WTC11 (cell line): ENCODE data around the gene CXXC4. TPM values are rescaled to one million over a fixed set of nuclear protein-coding genes. Genes with fewer than 3 reads are reported as not detected.

ENCODE experiments used
- ATAC-seq: fragments of 200-7000 bp; cut with Tn5 transposase; 2 replicates; pipeline ENCODE4 v1.10.0; 2021; ENCODE audit warnings: mild to moderate bottlenecking, moderate library complexity
- CTCF ChIA-PET: fragments of 300-600 bp; sonication (Branson Sonifier 250); formaldehyde crosslinking; loops from one replicate; lab custom pipeline; 2021; ENCODE audit warnings: antibody characterized with exemption; lab: Charles Lee
- POLR2A ChIA-PET: fragments of 350-600 bp; sonication (Branson Sonifier 250); formaldehyde crosslinking; loops from one replicate; lab custom pipeline; 2021; ENCODE audit warnings: antibody characterized with exemption; lab: Charles Lee
- DNase-seq: peaks from one replicate; pipeline ENCODE4 v3.0.0; 2021; ENCODE audit warnings: low spot score
- H3K27ac Mint-ChIP-seq: 2 replicates; pipeline ENCODE4 v1.8.0; 2021; ENCODE audit warnings: mixed read lengths
- H3K27me3 Mint-ChIP-seq: 2 replicates; pipeline ENCODE4 v1.8.0; 2021; ENCODE audit warnings: low read depth, mild to moderate bottlenecking, moderate library complexity, mixed read lengths
- H3K36me3 Mint-ChIP-seq: 2 replicates; pipeline ENCODE4 v1.8.0; 2021; ENCODE audit warnings: mixed read lengths
- H3K4me1 Mint-ChIP-seq: 2 replicates; pipeline ENCODE4 v1.8.0; 2022; ENCODE audit warnings: mixed read lengths
- H3K4me3 Mint-ChIP-seq: 2 replicates; pipeline ENCODE4 v1.8.0; 2021; ENCODE audit warnings: mild to moderate bottlenecking, moderate library complexity, mixed read lengths
- H3K9me3 Mint-ChIP-seq: 2 replicates; pipeline ENCODE4 v1.8.0; 2021; ENCODE audit warnings: mixed read lengths
- ATF2 ChIP-seq: sonication (generic); formaldehyde crosslinking; IDR thresholded peaks from 2 replicates; pipeline ENCODE4 v1.8.1; 2022; ENCODE audit warnings: low read depth, missing genetic modification reagents, borderline replicate concordance
- CREB1 ChIP-seq: sonication (generic); formaldehyde crosslinking; IDR thresholded peaks from 2 replicates; pipeline ENCODE4 v1.8.0; 2023; ENCODE audit warnings: mild to moderate bottlenecking, missing genetic modification reagents
- E2F4 ChIP-seq: sonication (generic); formaldehyde crosslinking; IDR thresholded peaks from 2 replicates; pipeline ENCODE4 v1.8.1; 2022; ENCODE audit warnings: low read depth, mild to moderate bottlenecking, moderate library complexity, missing genetic modification reagents, borderline replicate concordance
- ELF4 ChIP-seq: sonication (generic); formaldehyde crosslinking; IDR thresholded peaks from 2 replicates; pipeline ENCODE4 v1.8.1; 2022; ENCODE audit warnings: low read depth, mild to moderate bottlenecking, moderate library complexity, missing genetic modification reagents
- EMX1 ChIP-seq: fragments of 250-450 bp; sonication (Bioruptor Pico); IDR thresholded peaks from 2 replicates; pipeline ENCODE4 v1.8.0; 2021; ENCODE audit warnings: mild to moderate bottlenecking
- FOXP4 ChIP-seq: sonication (generic); formaldehyde crosslinking; IDR thresholded peaks from 2 replicates; pipeline ENCODE4 v1.8.0; 2022; ENCODE audit warnings: mild to moderate bottlenecking, missing genetic modification reagents
- GABPB1 ChIP-seq: sonication (generic); formaldehyde crosslinking; IDR thresholded peaks from 2 replicates; pipeline ENCODE4 v1.8.1; 2023; ENCODE audit warnings: mild to moderate bottlenecking, missing genetic modification reagents
- GTF2I ChIP-seq: fragments of 250-450 bp; sonication (Bioruptor Pico); conservative IDR thresholded peaks from 2 replicates; pipeline ENCODE4 v1.4.0; 2021; ENCODE audit warnings: mild to moderate bottlenecking
- NR1H2 ChIP-seq: sonication (generic); formaldehyde crosslinking; IDR thresholded peaks from 2 replicates; pipeline ENCODE4 v1.9.0; 2021; ENCODE audit warnings: mild to moderate bottlenecking, moderate library complexity, missing genetic modification reagents
- SMAD4 ChIP-seq: sonication (generic); formaldehyde crosslinking; IDR thresholded peaks from 2 replicates; pipeline ENCODE4 v1.8.0; 2022; ENCODE audit warnings: mild to moderate bottlenecking, missing genetic modification reagents
- SP1 ChIP-seq: sonication (generic); formaldehyde crosslinking; conservative IDR thresholded peaks from 2 replicates; pipeline ENCODE4 v1.8.1; 2022; ENCODE audit warnings: missing genetic modification reagents
- TEAD4 ChIP-seq: sonication (generic); formaldehyde crosslinking; IDR thresholded peaks from 2 replicates; pipeline ENCODE4 v1.8.0; 2022; ENCODE audit warnings: mild to moderate bottlenecking, missing genetic modification reagents
- ZNF121 ChIP-seq: sonication (generic); formaldehyde crosslinking; IDR thresholded peaks from 2 replicates; pipeline ENCODE4 v1.8.0; 2023; ENCODE audit warnings: missing genetic modification reagents
- ZNF232 ChIP-seq: sonication (generic); formaldehyde crosslinking; IDR thresholded peaks from 2 replicates; pipeline ENCODE4 v1.8.0; 2022; ENCODE audit warnings: mild to moderate bottlenecking, missing genetic modification reagents
- ZNF512 ChIP-seq: sonication (generic); formaldehyde crosslinking; IDR thresholded peaks from 2 replicates; pipeline ENCODE4 v1.8.1; 2022; ENCODE audit warnings: missing genetic modification reagents, borderline replicate concordance
- total RNA-seq: library from RNA; stranded (reverse); gene quantifications from 3 replicates; pipeline ENCODE4 v1.2.3, GENCODE V29; 2021

CXXC4 gene
- total RNA-seq, 1 experiment from 2014 or later = 2.4 TPM

- TF ChIP-seq EMX1 (no peak), ELF4 (CRISPR knock-in tag) (no peak), SP1 (CRISPR knock-in tag) (no peak), ZNF121 (CRISPR knock-in tag) (no peak), FOXP4 (CRISPR knock-in tag) (no peak), ATF2 (no peak), TEAD4 (CRISPR knock-in tag) (no peak), ZNF232 (CRISPR knock-in tag) (no peak)
Observed at GRCh38 chr4:104462641-104463040, 32.1 kb downstream of the CXXC4 start (continued).

- H3K27ac Mint-ChIP-seq = no peak overlapping the region
- CTCF ChIA-PET = no interaction called here
Observed at GRCh38 chr4:104457308-104457981, 37.2 kb downstream of the CXXC4 start.

GRCh38 chr4:104451573-104451972 is 43.1 kb downstream of the CXXC4 start:
- Mint-ChIP-seq H3K9me3 (no peaks in the 10 kb centered on the region), H3K27ac (no peak overlapping the region), H3K4me3 (no peak overlapping the region), H3K36me3 (no peaks in the 10 kb centered on the region)
- TF ChIP-seq NR1H2 (CRISPR knock-in tag) (no peak), ZNF121 (CRISPR knock-in tag) (no peak), GTF2I (no peak), ZNF512 (CRISPR knock-in tag) (no peak), SMAD4 (CRISPR knock-in tag) (no peak), CREB1 (CRISPR knock-in tag) (no peak)
- TF ChIP-seq, all 79 proteins: peak for 0
- no peak for DNase-seq
- peaks cover 7% of the 10 kb centered on the region for H3K4me1 Mint-ChIP-seq
- H3K27me3 Mint-ChIP-seq = no peaks in the 10 kb centered on the region
- ChIA-PET POLR2A (no interaction called here), CTCF (interaction anchor here (1.1 kb wide), 2 partner anchors 12 to 34 kb away, joined by 3 to 4 read pairs; no protein-coding TSS in a partner anchor)
- ATAC-seq = peak; percentile 83

More at GRCh38 chr4:104457308-104457981, 37.2 kb downstream of the CXXC4 start:
- no peak overlapping the region for H3K4me3 Mint-ChIP-seq
- POLR2A ChIA-PET = no interaction called here
- H3K9me3 Mint-ChIP-seq = no peaks in the 10 kb centered on the region
- no peaks in the 10 kb centered on the region for H3K27me3 Mint-ChIP-seq
- no peaks in the 10 kb centered on the region for H3K36me3 Mint-ChIP-seq
- TF ChIP-seq GABPB1 (CRISPR knock-in tag) (no peak), SP1 (CRISPR knock-in tag) (no peak), E2F4 (CRISPR knock-in tag) (no peak)
- H3K4me1 Mint-ChIP-seq = peaks cover 5% of the 10 kb centered on the region
- DNase-seq (no peak), ATAC-seq (no peak)
